Measurements from ENCODE around the gene DRAP1. TPM values are rescaled to one million over a fixed set of nuclear protein-coding genes. Genes with fewer than 3 reads are reported as not detected.
"Not testable (repeated sequence)": the region's sequence is repeated elsewhere in the genome, so short reads cannot be mapped to it uniquely, and the experiment has no call there.

DRAP1 gene
- total RNA-seq, 2 donors from 2014 or later: 72.1 to 83.1 TPM

DNA sequence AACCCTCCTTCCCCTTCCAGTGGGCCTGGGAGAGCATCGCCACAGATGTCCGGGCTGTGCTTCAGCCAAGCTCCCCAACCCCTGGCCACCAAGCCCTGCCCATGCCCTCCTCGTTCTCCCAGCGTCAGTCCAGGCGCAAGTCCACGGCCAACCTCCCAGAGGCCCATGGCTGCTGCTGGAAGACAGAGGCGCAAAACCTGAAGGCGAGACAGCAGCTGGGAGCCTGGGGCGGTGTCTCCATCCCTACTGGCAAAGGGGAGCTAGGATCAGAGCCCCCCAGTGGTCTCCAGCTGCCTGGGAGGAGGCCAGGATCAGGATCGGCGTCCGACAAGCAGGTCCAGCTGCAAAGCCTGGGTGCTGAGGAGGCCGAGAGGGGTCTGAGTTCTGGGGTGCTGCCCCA, 27.9 kb downstream of the DRAP1 start:
- TF ChIP-seq, protein P1, sequence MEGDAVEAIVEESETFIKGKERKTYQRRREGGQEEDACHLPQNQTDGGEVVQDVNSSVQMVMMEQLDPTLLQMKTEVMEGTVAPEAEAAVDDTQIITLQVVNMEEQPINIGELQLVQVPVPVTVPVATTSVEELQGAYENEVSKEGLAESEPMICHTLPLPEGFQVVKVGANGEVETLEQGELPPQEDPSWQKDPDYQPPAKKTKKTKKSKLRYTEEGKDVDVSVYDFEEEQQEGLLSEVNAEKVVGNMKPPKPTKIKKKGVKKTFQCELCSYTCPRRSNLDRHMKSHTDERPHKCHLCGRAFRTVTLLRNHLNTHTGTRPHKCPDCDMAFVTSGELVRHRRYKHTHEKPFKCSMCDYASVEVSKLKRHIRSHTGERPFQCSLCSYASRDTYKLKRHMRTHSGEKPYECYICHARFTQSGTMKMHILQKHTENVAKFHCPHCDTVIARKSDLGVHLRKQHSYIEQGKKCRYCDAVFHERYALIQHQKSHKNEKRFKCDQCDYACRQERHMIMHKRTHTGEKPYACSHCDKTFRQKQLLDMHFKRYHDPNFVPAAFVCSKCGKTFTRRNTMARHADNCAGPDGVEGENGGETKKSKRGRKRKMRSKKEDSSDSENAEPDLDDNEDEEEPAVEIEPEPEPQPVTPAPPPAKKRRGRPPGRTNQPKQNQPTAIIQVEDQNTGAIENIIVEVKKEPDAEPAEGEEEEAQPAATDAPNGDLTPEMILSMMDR (IDR thresholded peaks at IDR 0.05): no peak
- H3K27me3 ChIP-seq: no peaks in the 10 kb centered on the region
- no peaks in the 10 kb centered on the region for H3K4me1 ChIP-seq
- no peak overlapping the region for H3K4me3 ChIP-seq
- DNase-seq (ENCODE audit: low spot score): no peak
- H3K27ac ChIP-seq: no peak overlapping the region
- H3K9me3 ChIP-seq: no peaks in the 10 kb centered on the region
- no peaks in the 10 kb centered on the region for H3K36me3 ChIP-seq

DNA sequence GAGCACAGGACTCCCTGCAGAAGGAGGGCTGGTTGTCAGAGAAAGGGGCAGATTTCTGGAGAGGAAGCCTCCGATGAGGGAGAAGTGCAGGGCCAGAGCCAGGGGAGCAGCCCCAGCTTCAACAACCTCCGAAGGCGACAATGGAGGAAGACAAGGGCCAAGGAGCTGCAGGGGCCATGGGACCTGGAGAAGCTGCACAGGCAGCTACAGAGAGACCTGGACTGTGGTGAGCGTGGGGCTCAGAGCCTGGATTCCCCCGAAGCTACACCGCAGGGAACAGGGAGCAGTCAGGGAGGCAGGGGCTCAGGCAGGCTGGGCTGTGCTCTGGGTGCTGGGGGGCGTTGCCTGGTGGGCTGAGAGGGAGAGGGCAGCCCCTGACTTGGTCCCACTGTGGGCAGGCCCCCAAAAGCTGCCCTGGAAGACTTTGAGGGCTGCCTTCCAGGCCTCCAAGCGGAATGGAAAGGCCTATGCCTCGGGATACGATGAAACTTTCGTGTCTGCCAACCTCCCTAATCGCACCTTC, 28.4 kb downstream of the DRAP1 start:
- TF ChIP-seq, protein P1 (IDR thresholded peaks at IDR 0.05): no peak
- Histone ChIP-seq H3K4me1 (no peaks in the 10 kb centered on the region), H3K27me3 (no peaks in the 10 kb centered on the region), H3K27ac (no peak overlapping the region), H3K36me3 (no peaks in the 10 kb centered on the region), H3K9me3 (no peaks in the 10 kb centered on the region), H3K4me3 (no peak overlapping the region)
- DNase-seq (ENCODE audit: low spot score): no peak

- not testable (repeated sequence) for H3K27me3 ChIP-seq; H3K4me1 ChIP-seq; H3K4me3 ChIP-seq; DNase-seq (ENCODE audit: low spot score); H3K36me3 ChIP-seq; H3K27ac ChIP-seq; H3K9me3 ChIP-seq
Measured at GRCh38 chr11:65950711-65951110, 31.5 kb downstream of the DRAP1 start.

GRCh38 chr11:65951641-65952040, 32.4 kb downstream of the DRAP1 start:
- H3K27ac ChIP-seq; H3K4me1 ChIP-seq; H3K36me3 ChIP-seq; H3K4me3 ChIP-seq; DNase-seq (ENCODE audit: low spot score); H3K27me3 ChIP-seq; H3K9me3 ChIP-seq: not testable (repeated sequence)

GRCh38 chr11:65952052-65952521, 32.9 kb downstream of the DRAP1 start:
- Histone ChIP-seq H3K4me1 (no peaks in the 10 kb centered on the region), H3K27me3 (no peaks in the 10 kb centered on the region), H3K27ac (no peak overlapping the region), H3K36me3 (no peaks in the 10 kb centered on the region), H3K4me3 (no peak overlapping the region), H3K9me3 (no peaks in the 10 kb centered on the region)
- TF ChIP-seq, protein P1 (IDR thresholded peaks at IDR 0.05): no peak
- DNase-seq (ENCODE audit: low spot score): no peak

- Histone ChIP-seq H3K27ac (no peak overlapping the region), H3K4me1 (no peaks in the 10 kb centered on the region), H3K36me3 (no peaks in the 10 kb centered on the region), H3K9me3 (no peaks in the 10 kb centered on the region), H3K4me3 (no peak overlapping the region), H3K27me3 (no peaks in the 10 kb centered on the region)
- no peak for DNase-seq (ENCODE audit: low spot score)
- TF ChIP-seq, protein P1 (IDR thresholded peaks at IDR 0.05): no peak
Measured at GRCh38 chr11:65953471-65953870, 34.2 kb downstream of the DRAP1 start.

DNA sequence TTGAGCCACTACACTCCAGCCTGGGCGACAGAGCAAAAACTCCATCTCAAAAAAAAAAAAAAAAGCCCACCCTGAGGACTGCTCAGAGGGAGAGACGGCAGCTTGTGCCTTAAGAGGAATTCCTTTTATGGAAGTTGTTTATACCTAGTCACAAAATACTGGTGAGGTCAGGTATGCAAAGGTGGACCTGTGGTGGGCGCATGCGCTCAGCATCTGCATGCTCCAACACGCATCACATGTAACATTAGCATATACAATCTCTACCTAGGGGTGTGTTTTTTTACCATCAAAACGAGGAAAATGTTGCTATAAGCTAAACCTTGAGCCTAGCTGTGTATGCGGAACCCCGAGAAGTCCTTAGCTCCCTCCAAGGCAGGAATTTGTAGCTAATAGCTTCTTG, 35.5 kb downstream of the DRAP1 start:
- H3K9me3 ChIP-seq: no peaks in the 10 kb centered on the region
- H3K4me1 ChIP-seq: no peaks in the 10 kb centered on the region

More for the DNA sequence above, 35.5 kb downstream of the DRAP1 start:
- no peak overlapping the region for H3K27ac ChIP-seq
- no peak for DNase-seq (ENCODE audit: low spot score)
- no peaks in the 10 kb centered on the region for H3K27me3 ChIP-seq
- TF ChIP-seq, protein P1 (IDR thresholded peaks at IDR 0.05): no peak
- no peaks in the 10 kb centered on the region for H3K36me3 ChIP-seq
- H3K4me3 ChIP-seq: no peak overlapping the region
